Tongue (tissue), 2 donors: Measurements from ENCODE around the gene CHST11. TPM values are rescaled to one million over a fixed set of nuclear protein-coding genes. Genes with fewer than 3 reads are reported as not detected.

Experiments used
- DNase-seq: peaks from one replicate; pipeline ENCODE4 v3.0.0-alpha.2; 2015
- total RNA-seq: library from RNA; depleted of rRNA; stranded (reverse); fragments of >200 nt; gene quantifications from one replicate; pipeline ENCODE4 v1.2.3, GENCODE V29; 2014

The CHST11 gene
- total RNA-seq, 1 donor from 2014 or later = 5.8 TPM

DNA sequence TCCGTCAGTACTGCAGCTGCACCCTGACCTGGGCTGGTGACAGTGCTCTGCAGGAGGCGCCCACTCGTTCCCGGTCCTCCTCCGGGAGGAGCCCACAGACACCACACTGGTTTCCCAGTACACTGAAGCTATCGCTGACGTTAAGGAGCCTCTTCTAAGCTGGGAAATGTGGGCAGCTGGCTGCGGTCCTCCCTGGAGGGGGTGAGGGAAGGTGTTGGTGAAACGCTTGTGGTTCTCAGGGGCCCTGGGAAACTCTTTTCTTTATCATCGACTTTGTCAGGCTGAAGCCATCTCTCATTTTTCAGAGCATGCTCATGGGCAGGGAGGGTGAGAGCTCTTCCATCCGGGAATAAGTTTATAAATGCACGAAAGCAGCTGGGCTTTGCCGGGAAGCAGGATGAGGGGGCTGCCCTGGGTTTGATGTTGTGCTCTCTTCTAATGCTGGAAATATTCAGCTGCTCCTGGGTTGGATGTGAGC, 176.0 kb downstream of the CHST11 start:
- peak; percentile 54 for DNase-seq

DNA sequence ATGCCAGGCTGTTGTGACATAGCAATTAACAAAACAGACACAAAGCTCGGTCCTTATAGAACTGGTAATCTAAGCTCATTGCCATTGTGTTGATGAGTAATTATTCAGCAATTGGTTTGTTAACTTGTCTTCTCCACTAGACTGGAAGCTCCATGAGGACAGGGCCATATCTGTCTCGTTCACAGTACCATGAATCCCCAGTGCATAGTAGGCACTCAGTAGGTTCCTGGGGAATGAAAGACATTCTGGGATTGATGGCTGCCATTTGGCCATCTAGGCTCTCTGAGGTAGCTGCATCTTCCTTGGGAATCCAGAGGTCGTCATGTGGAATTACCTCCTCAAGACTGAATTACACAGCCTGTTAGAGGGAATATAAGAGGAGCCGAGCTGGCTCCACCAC, 177.3 kb downstream of the CHST11 start:
- no peak for DNase-seq

DNA sequence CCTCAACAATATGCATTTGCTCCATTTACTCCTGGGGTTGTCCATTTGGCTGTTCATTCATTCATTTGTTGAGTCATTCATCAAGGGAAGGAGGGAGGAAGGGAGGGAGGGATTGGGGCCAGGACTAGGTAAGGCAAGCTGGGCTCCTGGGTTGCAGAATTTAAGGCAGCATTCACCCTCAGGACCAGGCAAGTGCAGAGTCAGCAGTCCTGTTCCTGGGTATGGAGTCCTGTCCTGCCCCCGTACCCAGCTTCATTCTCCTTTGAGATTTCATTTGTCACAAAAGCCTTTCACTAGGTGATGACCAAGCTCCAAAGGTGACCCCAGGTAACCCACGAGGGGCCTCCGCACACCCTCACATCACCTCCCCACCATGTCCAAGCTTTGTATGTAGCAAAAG, 178.1 kb downstream of the CHST11 start:
- no peak for DNase-seq

DNA sequence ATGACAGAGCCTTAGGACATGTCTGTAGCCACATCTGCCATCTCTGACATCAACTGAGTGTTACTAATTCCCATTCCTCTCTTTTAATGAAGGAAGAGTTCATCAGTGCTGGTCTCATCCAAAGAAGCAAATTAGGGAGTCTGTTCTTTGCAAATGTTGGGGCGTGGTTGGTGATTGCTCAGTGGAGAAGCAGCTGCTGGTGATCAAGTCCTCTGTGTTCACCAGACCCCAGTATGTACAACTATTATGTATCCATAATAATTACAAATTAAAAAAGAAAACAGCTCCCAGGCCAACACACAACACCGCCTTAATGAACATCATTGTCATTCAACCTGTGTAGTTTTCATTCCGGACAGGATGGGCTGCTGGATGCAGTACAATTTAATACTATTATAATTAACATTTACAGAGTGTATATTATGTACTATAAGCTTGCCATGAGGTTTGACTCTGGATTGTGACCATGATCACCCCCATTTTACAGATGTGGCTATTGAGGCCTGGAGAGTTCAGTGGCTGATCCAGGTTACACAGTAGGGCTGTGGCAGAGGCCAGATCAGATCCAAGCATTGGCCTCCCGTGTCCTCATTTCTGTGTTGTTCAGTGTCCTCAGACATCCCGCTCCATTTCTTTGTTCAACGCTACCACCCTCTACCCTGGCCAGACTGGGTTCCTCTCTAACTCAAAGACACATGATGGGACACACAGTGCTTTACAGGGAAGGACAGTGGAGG, 179.0 kb downstream of the CHST11 start:
- DNase-seq = no peak

DNA sequence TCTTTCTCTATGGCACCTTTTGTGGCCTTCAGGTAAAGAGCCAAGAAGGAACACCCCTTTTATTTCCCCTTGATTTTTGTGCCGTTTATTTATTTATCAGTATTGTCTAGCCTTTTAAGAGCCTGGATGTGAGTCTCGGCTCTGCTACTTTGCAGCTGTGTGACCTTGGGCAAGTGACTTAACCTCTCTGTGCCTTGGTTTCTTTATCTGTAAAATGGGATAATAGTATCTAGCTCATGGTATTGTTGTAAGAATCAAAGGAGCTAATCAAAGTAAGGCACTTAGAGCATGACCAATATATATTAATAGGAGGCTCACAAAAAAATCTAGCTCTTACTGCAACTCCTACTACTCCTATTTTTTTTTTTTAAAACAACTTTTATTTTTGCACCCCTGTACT, 179.7 kb downstream of the CHST11 start:
- no peak for DNase-seq

DNA sequence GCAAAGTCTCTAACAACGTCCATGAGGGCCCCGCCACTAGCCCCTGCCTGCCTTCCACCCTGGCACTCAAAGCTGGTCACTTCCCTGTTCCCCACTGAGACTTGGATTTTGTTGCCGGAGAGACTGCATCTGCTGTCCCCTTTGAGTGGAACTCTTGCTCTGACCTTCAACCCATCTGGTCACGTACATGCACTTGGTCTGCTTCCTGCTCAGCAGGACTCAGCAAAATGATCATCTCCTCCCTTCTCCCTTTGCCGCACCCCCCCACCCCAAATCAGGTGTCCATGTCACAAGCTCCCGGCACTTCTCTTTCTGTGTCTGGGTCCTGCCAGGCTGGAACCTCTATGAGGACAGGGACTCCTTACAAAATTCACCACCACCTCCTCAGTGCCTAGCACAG, 180.9 kb downstream of the CHST11 start:
- no peak for DNase-seq

DNA sequence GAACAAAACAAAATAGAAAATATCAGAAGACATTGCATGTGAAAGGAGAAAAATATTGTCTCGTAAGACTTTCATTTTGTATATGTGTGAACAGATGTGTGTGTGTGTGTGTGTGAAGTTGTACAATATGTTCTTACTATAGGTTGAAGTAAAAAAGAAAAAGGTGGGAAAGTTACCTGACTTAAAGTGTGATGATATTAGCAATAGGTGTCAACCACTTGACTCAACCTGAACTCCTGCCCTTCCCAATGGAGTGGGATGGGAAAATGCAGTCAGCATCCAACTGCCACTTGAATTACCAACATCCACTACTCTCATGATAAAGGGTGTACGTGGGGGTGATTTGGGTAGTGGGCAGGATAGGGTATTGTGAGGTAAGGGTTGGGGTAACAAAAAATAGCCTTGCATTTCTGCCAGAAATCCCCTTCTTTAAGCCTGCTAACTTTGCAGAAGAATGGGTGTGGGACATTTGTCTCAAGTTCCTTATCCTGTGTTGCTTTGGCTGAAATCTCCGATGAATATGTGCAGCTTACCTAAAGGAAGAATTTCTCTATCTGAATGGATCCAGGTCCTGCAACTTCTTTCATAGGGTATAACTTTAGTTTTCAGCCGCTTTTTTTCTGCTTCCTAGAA, 181.6 kb downstream of the CHST11 start:
- DNase-seq = no peak

DNA sequence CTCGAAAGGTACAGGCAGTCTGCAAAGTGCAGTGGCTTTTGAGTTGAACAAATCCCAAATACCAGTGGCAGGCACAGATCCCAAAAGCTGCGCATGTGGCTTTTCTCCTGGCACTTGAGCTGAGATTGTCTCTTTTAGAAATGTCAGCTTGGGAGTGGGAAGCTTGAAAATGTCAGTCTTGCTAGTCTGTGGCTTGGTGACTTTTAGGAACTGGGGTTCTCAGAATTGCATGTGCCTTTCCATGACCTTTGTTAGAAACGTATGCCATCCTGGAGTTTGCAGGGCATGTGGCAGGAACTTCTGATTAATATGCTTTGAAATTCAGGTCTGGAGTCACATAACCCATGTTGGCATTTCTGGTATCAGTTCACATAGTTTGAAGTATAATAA, 182.1 kb downstream of the CHST11 start:
- no peak for DNase-seq

DNA sequence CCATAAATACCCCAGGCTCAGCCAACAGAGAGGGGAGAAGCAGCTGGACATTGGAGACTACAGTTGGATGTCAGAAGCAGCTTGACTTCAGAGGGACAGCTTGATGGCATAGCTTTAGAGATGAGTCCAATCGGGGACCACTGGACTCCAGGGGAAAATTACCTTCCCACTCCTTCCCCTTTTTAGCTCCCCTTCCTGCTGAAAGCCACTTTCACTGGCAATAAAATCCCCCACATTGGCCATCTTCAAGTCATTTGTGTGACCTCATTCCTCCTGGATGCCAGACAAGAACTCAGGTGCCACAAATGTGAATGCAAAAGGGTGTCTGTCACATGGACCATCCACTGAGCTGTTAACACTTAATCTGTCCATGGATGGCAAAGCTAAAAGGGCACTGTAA, 184.2 kb downstream of the CHST11 start:
- DNase-seq = no peak

DNA sequence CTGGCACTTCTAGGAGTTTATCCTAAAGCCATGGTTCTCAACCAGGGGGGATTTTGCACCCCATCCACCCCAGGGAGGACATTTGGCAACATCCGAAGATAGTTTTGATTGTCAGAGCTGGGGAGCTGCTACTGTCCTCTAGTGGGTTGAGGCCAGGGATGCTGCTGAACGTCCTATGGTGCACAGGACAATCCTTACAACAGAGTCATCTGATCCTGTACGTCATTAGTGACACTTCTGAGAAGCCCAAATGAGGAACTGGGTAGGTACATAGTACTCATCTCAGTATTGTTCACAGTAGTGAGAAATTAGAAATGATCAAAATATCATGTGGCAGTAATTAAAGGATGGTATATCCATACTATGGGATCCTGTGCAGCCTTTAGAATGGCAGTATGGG, 185.1 kb downstream of the CHST11 start:
- no peak for DNase-seq

DNA sequence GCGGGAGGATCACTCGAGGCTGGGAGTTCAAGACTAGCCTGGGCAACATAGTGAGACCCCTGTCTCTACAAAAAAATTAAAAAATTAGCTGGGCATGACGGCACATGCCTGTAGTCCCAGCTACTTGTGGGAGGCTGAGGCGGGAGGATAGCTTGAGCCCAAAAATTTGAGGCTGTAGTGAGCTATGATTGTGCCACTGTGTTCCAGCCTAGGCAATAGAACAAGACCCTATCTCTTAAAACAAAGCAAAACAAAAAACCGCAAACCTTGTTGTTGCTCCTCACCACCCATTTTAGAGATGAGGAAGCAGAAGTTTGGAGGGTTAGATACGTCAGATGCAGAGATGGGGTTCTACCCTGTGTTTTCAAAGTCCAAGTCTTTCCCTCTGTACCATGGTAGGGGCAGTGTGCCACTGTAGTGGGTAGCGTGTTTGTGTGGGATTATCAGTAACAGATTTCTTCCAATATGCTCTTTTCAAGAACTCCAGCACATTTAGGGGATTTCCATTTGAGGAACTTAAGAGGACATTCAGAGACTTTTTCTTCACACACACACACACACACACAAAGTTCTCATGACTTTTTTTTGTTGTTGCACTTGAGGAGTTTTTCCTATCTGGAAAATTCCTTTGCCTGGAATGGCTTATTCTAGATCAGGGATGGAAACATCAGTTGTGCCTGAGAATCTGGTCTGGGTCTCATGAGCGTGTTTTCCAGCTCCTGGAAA, 186.5 kb downstream of the CHST11 start:
- no peak for DNase-seq

DNA sequence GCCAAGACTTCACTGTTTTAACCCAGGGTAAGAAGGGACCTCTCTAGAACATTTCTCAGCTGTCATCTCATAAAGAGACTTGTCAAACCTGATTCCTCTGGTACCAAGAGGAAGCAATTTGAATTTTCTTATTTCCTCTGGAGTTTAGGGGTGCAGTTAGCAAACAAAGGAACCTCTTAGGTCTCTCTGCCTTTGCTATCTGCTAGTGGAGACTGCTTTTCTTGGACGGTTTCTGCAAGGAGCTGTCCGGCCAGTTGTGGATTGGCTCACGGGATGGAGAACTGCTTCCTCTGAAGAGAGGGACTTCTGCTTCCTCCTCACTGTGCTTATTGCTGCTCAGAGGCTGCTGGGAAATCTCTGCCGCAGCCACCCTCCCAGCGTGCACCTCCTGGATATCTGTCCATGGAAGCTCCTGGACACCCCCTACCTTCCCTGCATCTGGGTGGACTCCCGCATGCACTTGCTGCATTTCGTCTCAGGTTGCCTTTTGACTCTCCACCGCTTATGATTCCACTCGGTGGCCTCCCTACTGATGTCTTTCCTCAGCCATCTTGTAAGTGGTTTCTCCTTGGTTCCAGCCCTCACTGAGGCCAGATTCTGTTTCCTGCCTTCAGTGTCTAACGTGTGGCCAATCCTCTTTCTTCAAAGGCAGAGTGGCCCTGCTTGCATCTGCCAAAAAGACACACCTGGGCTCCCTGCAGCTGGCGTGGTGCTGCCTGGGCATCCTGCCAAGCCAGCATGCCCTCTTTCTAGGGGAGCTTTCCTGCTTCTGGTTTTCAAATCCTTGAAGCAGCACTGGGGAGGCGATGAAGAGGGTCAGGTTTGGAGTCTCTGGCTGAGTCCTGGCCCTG, 187.3 kb downstream of the CHST11 start:
- no peak for DNase-seq

DNA sequence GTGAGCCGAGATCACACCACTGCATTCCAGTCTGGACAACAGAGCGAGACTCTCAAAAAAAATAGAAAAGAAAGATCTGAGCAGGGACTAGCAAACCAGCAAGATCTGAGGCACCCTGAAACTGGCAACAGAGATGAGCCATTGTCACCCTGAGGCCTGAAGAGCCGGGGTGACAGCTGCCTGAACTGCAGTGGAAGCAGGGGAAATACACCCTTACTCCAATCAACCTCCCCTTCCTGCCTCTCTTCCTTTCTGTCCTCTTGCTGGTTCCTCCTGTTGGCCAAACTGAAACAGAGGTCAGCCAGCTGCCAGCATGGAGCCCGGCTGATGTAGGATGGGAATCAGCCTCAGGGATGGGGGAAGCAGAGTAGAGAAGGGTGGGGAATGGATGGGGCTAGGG, 192.0 kb downstream of the CHST11 start:
- DNase-seq = no peak

DNA sequence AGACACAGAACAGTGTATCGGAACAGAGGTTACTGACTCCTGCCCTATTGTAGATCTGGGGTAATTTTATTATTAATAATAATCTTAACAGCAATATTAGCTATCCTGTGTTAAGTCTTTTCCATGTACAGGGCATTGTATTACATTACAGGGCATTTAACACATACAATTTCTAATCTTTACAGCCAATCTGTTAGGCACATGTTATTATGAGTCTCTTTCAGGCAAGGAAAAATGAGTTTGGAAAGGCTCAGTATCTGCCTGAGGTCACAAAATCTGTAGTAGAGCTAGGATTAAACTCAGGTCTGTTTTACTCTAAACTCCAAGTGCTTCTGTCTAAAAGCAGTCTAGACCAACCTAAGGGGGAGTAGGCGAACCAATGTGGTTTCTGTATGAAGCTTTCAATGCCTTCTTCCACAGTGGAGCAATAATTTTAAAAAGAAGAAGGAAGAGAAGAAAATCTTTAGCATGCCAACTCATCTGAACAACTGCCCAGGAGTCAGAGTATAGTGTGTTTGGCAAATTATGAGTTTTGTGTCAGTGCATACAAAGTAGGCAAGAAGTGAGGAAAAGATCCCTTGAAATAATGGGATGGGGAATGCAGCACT, 192.6 kb downstream of the CHST11 start:
- no peak for DNase-seq

DNA sequence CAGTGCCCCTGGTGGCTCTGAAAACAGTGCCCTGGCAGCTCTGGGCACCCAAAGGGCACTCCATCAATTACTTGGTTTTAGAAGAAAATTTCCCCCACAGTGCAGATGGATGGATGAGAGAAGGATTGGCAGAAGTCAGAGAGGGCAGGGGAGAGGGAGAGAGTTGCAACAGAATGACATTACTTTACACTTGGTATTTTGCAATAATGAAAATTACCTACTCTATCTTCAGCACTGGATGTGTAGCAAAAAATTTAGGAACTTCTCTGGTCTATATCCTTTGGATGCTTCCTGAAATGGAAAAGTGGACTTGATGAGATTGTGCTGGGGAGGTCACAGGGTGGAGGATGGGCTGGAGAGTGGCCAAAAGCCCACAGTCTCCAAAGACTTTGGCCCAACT, 193.2 kb downstream of the CHST11 start:
- DNase-seq = no peak

DNA sequence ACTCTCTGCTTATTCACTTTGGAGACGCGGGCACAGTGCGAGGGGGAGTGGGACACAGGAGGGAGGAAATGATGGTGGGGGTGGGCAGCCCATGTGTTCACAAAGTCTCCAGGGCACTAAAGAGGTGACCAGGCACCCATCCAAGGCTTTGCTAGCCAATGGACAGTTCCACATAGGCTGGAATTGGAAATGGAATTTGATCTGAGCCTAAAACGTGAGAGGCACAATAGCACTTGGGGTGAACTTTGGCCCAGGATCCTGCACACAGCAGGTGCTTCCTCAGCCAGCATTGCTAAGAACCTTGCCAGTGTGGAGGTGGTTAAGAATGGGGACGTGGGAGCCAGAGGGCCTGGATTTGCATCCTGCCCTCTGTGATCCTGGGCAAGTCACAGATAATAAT, 193.8 kb downstream of the CHST11 start:
- DNase-seq = no peak

DNA sequence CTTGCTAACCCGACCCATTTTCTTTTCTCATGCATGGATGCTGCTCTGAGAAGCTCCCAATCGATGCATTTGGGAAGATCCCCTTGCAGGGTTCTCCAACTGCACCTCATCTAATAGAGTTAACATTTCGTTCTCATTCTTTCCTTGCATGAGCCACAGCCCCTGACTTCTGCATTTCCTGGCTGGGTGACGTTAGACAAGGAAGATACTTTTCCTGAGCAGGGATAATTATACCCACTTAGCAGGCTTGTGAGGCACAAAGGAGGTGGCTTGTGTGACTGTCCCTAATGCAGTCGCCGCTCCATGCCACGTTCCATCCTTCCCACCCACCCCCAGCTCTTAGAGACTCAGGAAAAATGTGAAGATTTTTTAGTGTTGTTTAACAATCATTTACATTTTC, 195.1 kb downstream of the CHST11 start:
- no peak for DNase-seq

DNA sequence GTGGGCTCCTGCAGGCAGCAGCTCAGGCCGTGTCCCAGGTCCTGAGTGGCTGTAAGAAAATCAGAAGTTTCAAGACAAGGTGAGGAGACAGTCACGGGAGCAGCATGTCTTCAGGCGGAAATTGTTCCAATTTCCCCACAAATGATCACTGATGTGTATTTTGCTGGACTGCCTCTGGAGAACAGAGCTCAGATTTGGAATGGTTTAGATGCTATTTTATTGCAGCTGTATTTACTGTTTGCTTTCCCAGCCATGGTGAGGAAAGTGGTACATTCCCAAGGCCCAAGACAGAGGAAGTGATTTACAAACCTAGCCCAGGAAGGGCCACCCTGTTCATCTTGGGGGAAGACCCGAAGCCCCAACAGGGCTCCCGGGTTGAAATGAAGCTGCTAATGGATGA, 195.6 kb downstream of the CHST11 start:
- DNase-seq = no peak

DNA sequence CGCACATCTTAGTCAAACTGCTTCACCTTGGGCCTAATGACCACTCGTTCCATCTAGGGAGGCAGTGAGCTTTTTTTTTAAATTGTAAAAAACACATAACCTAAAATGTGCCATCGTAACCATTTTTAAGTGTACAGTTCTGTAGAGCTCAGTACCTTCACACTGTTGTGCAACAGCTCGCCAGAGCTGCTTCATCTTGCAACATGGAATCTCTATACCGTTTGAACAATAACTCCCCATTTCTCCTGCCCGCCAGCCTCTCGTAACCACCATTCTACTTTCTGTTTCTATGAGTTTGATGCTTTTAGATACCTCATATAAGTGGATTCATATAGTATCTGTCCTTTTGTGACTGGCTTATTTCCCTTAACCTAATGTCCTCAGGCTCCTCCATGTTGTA, 196.2 kb downstream of the CHST11 start:
- no peak for DNase-seq

DNA sequence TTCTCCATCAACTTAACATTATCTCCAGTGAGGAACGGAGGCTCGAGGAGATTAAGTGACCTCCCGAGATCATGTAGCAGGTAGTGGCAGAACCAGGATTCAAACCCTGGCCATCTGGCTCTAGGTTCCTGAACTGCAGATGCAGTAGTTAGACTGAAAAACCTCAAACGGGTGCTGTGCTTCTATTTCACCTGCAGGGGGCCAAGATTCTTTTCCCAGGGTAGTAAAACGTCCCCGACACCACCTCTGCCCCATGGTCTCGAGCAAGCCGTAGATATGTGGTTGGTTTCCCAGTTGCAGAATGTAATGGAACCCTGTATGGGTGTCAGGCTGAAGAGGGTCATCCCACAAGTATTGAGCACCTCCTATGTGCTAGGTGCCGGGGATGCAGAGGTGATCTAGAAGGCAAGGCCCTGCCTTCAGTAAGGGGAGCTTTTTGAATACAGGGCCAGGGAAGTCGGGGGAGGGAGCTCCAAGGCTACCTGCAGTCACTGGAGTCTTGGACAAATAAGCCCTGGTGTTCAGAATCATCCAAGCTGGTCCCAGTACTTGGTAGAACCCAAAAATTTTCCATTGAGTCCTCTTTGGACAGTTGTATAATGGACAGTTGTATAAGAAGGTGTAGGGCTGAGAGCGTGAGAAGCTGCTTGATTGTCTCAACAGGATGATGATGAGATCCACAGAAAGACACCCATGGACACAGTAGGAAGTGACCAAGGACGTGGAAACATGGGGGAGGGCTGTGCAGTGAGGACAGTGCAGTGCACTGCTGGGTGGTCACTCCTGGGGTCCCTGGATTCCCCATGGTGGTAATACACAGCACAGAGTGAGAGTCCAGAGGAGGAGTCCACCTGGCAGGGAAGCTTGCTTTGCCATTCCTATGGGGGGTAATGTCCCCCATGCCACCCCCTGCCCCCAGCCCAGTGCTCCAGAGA, 197.2 kb downstream of the CHST11 start:
- no peak for DNase-seq
